Astrocyte of the spinal cord (primary cell): ENCODE measurements around the gene SLC12A6.

Experiments
- DNase-seq: peaks from one replicate; pipeline ENCODE4 v3.0.0; 2011; ENCODE audit warnings: low read depth, low spot score
- H3K4me3 ChIP-seq: 2 replicates; pipeline ENCODE4 v1.5.1; 2011; ENCODE audit warnings: low read depth, mild to moderate bottlenecking, low read length, moderate library complexity
- in situ Hi-C: cut with HindIII; loops from 2 replicates; pipeline ENCODE4 v1.10.0; 2017; ENCODE audit warnings: low sequenced_read_pairs
- TF ChIP-seq, protein P1 (sequence below): IDR thresholded peaks from 2 replicates; pipeline ENCODE4 v1.5.1; 2012; ENCODE audit warnings: low read depth, mild to moderate bottlenecking, low read length, inconsistent platforms

The SLC12A6 gene

DNA sequence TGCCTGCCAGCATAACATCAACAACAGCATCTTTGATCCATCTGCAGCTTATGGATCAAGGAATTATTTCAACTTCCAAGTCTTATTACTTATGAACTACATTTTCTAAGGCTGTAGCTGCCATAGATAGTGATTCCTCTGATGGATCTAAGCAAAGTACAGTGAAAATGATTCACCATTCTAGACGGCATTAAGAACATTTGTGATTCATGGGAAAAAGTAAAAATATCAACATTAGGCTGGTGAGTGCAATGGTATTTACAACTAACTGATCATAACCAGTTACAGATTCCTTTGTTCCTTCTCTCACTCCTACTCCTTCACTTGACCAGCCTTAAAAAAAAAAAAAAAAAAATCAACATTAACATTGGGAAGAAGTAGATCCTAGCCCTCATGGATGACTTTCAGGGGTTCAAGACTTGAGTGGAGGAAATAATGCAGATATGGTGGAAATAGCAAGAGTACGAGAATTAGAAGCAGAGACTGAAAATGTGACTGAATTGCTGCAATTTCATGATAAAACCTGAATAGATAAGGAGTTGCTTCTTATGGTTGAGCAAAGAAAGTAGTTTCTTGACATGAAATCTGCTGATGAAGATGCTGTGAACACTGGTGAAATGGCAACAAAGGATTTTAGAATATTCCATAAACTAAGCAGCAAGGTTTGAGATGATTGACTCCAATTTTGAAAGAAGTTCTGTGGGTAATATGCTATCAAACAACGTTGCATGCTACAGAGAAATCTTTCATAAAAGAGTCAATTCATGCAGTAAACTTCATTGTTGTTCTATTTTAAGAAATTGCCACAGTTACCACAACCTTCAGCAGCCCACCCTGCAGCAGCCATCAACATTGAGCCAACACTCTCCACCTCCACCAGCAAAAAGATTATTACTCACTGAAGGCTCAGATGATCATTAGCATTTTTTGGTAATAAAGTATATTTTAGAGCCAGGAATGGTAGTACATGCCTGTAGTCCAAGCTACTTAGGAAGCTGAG lies 22.8 kb downstream of the SLC12A6 start:
- in situ Hi-C loops, result no loop called here
- no peak for DNase-seq
- no peak overlapping the region for H3K4me3 ChIP-seq
- TF ChIP-seq, protein P1, sequence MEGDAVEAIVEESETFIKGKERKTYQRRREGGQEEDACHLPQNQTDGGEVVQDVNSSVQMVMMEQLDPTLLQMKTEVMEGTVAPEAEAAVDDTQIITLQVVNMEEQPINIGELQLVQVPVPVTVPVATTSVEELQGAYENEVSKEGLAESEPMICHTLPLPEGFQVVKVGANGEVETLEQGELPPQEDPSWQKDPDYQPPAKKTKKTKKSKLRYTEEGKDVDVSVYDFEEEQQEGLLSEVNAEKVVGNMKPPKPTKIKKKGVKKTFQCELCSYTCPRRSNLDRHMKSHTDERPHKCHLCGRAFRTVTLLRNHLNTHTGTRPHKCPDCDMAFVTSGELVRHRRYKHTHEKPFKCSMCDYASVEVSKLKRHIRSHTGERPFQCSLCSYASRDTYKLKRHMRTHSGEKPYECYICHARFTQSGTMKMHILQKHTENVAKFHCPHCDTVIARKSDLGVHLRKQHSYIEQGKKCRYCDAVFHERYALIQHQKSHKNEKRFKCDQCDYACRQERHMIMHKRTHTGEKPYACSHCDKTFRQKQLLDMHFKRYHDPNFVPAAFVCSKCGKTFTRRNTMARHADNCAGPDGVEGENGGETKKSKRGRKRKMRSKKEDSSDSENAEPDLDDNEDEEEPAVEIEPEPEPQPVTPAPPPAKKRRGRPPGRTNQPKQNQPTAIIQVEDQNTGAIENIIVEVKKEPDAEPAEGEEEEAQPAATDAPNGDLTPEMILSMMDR, result no peak

DNA sequence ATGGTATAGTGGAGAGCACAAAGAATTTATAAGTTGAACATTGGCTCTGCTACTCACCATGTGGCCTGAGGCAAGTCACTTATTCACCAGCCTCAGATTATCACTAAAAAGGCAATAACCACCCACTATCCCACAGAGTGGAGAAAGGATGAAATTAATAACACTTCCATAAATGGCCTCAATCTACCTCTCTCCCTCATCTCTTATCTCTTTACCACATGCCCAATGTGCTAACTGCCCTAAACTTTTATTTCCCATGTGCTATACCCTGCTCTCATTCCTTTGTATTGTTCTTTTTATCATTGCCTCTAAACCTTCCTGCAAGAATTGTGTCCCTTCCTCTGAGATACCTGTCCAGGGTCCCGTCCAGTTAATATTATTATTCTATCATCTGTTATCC lies 26.0 kb downstream of the SLC12A6 start:
- in situ Hi-C loops, result no loop called here
- TF ChIP-seq, protein P1, result no peak
- DNase-seq, result no peak
- H3K4me3 ChIP-seq, result no peak overlapping the region

DNA sequence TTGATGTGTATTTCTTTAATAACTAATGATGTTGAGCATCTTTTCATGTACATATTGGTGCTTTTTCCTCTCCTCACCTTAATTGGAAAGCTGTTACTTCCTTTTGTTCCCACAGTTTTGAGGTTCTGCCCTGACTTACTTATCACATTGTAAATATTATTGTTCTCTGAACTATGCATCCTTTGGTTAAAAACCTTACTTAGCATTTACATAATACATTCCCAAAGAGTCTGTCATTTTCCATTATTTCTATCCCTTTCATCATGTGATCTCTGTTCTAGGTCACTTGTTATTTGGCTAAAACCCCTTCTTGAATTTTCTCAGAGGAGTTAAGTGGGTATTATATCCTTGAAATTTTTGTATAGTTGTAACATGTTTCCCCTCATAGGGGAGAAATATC lies 33.0 kb downstream of the SLC12A6 start:
- H3K4me3 ChIP-seq, result no peak overlapping the region
- TF ChIP-seq, protein P1, result no peak
- peak; percentile 79 for DNase-seq
- in situ Hi-C loops, result no loop called here

DNA sequence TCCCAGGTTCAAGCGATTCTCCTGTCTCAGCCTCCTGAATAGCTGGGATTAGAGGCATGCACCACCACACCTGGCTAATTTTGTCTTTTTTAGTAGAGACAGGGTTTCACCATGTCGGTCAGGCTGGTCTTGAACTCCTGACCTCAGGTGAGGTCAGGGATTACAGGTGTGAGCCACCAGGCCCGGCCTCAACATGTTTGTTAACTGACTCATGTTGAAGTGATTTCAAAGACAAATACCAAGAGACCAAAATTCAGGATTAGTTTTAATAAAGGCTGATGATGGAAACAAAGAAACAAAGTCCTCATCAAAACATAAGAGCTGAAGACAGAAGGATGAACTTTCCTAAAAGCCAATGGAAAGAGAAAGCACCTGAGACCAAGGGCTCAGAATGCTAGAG lies 36.5 kb downstream of the SLC12A6 start:
- TF ChIP-seq, protein P1, result no peak
- no peak for DNase-seq
- H3K4me3 ChIP-seq, result no peak overlapping the region
- in situ Hi-C loops, result no loop called here

DNA sequence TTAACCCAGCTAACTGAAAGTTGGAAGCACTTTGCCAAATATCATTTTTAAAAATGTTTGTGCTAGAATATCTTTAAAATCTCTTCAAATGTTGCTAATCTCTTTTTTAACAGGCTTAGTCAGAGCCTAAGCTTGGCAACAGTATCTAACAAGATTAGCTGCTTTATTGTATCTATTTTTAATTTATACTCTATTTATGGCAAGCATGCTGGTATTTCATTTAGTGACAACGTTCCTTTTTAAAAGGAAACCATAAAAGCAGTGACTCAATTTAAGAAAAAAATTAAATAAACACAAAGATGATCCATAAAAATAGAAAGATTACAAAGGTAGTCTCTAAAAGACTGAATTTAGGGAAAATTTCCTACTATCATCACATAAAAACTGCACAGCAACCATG lies 40.5 kb downstream of the SLC12A6 start:
- no peak overlapping the region for H3K4me3 ChIP-seq
- TF ChIP-seq, protein P1, result no peak
- peak; percentile 15 for DNase-seq
- in situ Hi-C loops, result no loop called here

DNA sequence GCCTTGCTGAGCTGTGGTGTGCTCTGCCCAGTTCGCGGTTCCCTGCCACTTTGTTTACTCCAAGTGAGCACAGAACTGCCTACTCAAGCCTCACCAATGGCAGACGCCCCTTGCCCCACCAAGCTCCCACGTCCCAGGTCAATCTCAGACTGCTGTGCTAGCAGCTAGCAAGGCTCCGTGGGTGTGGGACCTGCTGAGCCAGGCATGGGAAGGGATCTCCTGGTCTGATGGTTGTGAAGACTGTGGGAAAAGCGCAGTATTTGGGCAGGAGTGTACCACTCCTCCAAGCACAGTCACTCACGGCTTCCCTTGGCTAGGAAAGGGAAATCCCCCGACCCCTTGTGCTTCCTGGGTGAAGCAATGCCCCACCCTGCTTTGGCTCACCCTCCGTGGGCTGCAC lies 45.0 kb downstream of the SLC12A6 start:
- in situ Hi-C loops, result no loop called here

More for the DNA sequence above, 45.0 kb downstream of the SLC12A6 start:
- no peak for DNase-seq
- no peak overlapping the region for H3K4me3 ChIP-seq
- TF ChIP-seq, protein P1, result no peak
